Astrocyte (in vitro differentiated cells and primary cell): ENCODE measurements around the gene TUSC7.

Experiments
- EZH2 ChIP-seq: IDR thresholded peaks from 2 replicates; pipeline ENCODE4 v1.6.1; 2012; ENCODE audit warnings: mild to moderate bottlenecking, low read length, inconsistent platforms; ENCODE audit not compliant: insufficient read depth
- TF ChIP-seq, protein P1 (sequence below): IDR thresholded peaks from 2 replicates; pipeline ENCODE4 v1.5.1; 2011; ENCODE audit warnings: low read depth, mild to moderate bottlenecking, inconsistent platforms, low read length, moderate library complexity; ENCODE audit not compliant: insufficient read depth

DNA sequence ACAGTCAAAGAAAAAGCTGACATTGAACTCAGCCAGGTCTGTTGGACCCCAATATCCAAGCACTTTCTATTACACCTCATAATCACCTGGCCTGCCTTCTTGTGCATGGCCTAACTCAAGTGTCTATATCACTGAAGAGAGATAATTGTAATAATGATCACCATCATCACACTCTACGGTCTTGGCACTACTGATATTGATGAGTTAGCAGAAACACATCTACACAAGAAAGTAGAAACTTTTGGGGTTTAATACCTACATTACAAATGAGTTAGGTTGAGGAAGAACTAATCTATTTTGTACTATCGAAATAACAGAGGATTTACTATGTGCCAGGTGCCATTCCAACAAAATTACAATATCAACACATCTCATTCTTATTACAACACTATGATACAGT is 30.7 kb downstream of the TUSC7 start:
- TF ChIP-seq EZH2 = no peak
- TF ChIP-seq, protein P1, sequence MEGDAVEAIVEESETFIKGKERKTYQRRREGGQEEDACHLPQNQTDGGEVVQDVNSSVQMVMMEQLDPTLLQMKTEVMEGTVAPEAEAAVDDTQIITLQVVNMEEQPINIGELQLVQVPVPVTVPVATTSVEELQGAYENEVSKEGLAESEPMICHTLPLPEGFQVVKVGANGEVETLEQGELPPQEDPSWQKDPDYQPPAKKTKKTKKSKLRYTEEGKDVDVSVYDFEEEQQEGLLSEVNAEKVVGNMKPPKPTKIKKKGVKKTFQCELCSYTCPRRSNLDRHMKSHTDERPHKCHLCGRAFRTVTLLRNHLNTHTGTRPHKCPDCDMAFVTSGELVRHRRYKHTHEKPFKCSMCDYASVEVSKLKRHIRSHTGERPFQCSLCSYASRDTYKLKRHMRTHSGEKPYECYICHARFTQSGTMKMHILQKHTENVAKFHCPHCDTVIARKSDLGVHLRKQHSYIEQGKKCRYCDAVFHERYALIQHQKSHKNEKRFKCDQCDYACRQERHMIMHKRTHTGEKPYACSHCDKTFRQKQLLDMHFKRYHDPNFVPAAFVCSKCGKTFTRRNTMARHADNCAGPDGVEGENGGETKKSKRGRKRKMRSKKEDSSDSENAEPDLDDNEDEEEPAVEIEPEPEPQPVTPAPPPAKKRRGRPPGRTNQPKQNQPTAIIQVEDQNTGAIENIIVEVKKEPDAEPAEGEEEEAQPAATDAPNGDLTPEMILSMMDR = no peak
